Activated CD4-positive, CD25-positive, alpha-beta regulatory T cell treated with anti-CD3 and anti-CD28 coated beads, Interleukin-2, amount 50 U/mL, for 16 hours (primary cell): ENCODE measurements around the gene DIP2C.

Experiments
- DNase-seq: peaks from one replicate; pipeline ENCODE4 v3.0.0-alpha.2; 2020; ENCODE audit warnings: low read depth, low spot score

The DIP2C gene

GRCh38 chr10:497898-498451 is 191.5 kb downstream of the DIP2C start:
- DNase-seq = no peak

GRCh38 chr10:497289-497688 is 192.2 kb downstream of the DIP2C start:
- DNase-seq = no peak

- no peak for DNase-seq
Measured at GRCh38 chr10:494556-494955, 194.9 kb downstream of the DIP2C start.

GRCh38 chr10:494149-494542 is 195.3 kb downstream of the DIP2C start:
- no peak for DNase-seq

GRCh38 chr10:493391-494148 is 195.9 kb downstream of the DIP2C start:
- no peak for DNase-seq

- no peak for DNase-seq
Measured at GRCh38 chr10:492836-493235, 196.6 kb downstream of the DIP2C start.

- DNase-seq = no peak
Measured at GRCh38 chr10:491667-492424, 197.6 kb downstream of the DIP2C start.

GRCh38 chr10:490891-491571 is 198.4 kb downstream of the DIP2C start:
- DNase-seq = no peak

- no peak for DNase-seq
Measured at GRCh38 chr10:490256-490655, 199.2 kb downstream of the DIP2C start.

- no peak for DNase-seq
Measured at GRCh38 chr10:489330-489729, 200.1 kb downstream of the DIP2C start.

GRCh38 chr10:488933-489215 is 200.6 kb downstream of the DIP2C start:
- no peak for DNase-seq

GRCh38 chr10:488081-488932 is 201.2 kb downstream of the DIP2C start:
- no peak for DNase-seq

GRCh38 chr10:486666-487322 is 202.7 kb downstream of the DIP2C start:
- no peak for DNase-seq

- no peak for DNase-seq
Measured at GRCh38 chr10:486206-486605, 203.3 kb downstream of the DIP2C start.

- no peak for DNase-seq
Measured at GRCh38 chr10:485776-486175, 203.7 kb downstream of the DIP2C start.

GRCh38 chr10:484925-485661 is 204.4 kb downstream of the DIP2C start:
- DNase-seq = no peak

GRCh38 chr10:484441-484924 is 205.0 kb downstream of the DIP2C start:
- DNase-seq = no peak

- no peak for DNase-seq
Measured at GRCh38 chr10:483261-483660, 206.2 kb downstream of the DIP2C start.

GRCh38 chr10:482848-483247 is 206.6 kb downstream of the DIP2C start:
- no peak for DNase-seq

GRCh38 chr10:482051-482501 is 207.4 kb downstream of the DIP2C start:
- no peak for DNase-seq
